Hepatocyte (in vitro differentiated cells): ENCODE data around the gene NT5DC1. TPM values are rescaled to one million over a fixed set of nuclear protein-coding genes. Genes with fewer than 3 reads are reported as not detected.

Experiments
- DNase-seq: peaks from one replicate; pipeline ENCODE4 v3.0.0-alpha.2; 2016; ENCODE audit warnings: low spot score
- H2AFZ ChIP-seq: fragments of 200-600 bp; sonication (generic); 2 replicates; pipeline ENCODE4 v1.6.0; 2016; ENCODE audit warnings: antibody characterized with exemption, mild to moderate bottlenecking
- H3K27ac ChIP-seq: fragments of 200-600 bp; sonication (generic); 2 replicates; pipeline ENCODE4 v1.5.1; 2016; ENCODE audit warnings: mild to moderate bottlenecking
- H3K27me3 ChIP-seq: fragments of 200-600 bp; sonication (generic); 2 replicates; pipeline ENCODE4 v1.6.1; 2016
- H3K36me3 ChIP-seq: fragments of 200-600 bp; sonication (generic); replicated peaks from 2 replicates; pipeline ENCODE4 v1.5.1; 2016; ENCODE audit warnings: low read depth; ENCODE audit not compliant: insufficient read depth
- H3K4me1 ChIP-seq: fragments of 200-600 bp; sonication (generic); 2 replicates; pipeline ENCODE4 v1.5.1; 2016; ENCODE audit warnings: mild to moderate bottlenecking, moderate library complexity; ENCODE audit not compliant: insufficient read depth
- H3K4me2 ChIP-seq: fragments of 200-600 bp; sonication (generic); 2 replicates; pipeline ENCODE4 v1.6.0; 2016
- H3K4me3 ChIP-seq: fragments of 200-600 bp; sonication (generic); 2 replicates; pipeline ENCODE4 v1.5.1; 2016; ENCODE audit warnings: mild to moderate bottlenecking
- H3K79me2 ChIP-seq: fragments of 200-600 bp; sonication (generic); 2 replicates; pipeline ENCODE4 v1.6.0; 2017; ENCODE audit warnings: mild to moderate bottlenecking
- H3K9me2 ChIP-seq: fragments of 200-600 bp; sonication (generic); replicated peaks from 2 replicates; pipeline ENCODE4 v1.6.0; 2017; ENCODE audit warnings: mild to moderate bottlenecking; ENCODE audit not compliant: insufficient read depth
- H3K9me3 ChIP-seq: fragments of 200-600 bp; sonication (generic); 2 replicates; pipeline ENCODE4 v1.5.1; 2016; ENCODE audit warnings: low read depth, mild to moderate bottlenecking
- H4K20me1 ChIP-seq: fragments of 200-600 bp; sonication (generic); 2 replicates; pipeline ENCODE4 v1.6.0; 2016; ENCODE audit warnings: mild to moderate bottlenecking; ENCODE audit not compliant: insufficient read depth, poor library complexity, severe bottlenecking
- EZH2 ChIP-seq: fragments of 200-600 bp; sonication (generic); IDR thresholded peaks from 2 replicates; pipeline ENCODE4 v1.6.1; 2016; ENCODE audit warnings: antibody characterized with exemption, mild to moderate bottlenecking, borderline replicate concordance
- EZH2phosphoT487 ChIP-seq: fragments of 200-600 bp; sonication (generic); IDR thresholded peaks from one replicate; pipeline ENCODE4 v1.6.1; 2018; ENCODE audit warnings: antibody characterized with exemption, mild to moderate bottlenecking, low read depth, moderate library complexity; ENCODE audit not compliant: unreplicated experiment, severe bottlenecking
- WGBS: methylation state at CpG from one replicate; pipeline ENCODE4 v1.1.6; 2016; ENCODE audit warnings: low lambda C conversion rate; ENCODE audit errors: missing lambda C conversion rate; 5-methylcytosine and 5-hydroxymethylcytosine counted together
- polyA plus RNA-seq: library from polyadenylated mRNA; unstranded; fragments of >200 nt; fragmentation: Nextera tagmentation; extraction: Ambion mirVana; gene quantifications from 2 replicates; pipeline ENCODE4 v1.2.1, GENCODE V29; 2016
- total RNA-seq: library from RNA; depleted of rRNA; stranded (reverse); fragments of >200 nt; gene quantifications from 2 replicates; pipeline ENCODE4 v1.2.3, GENCODE V29; 2014
- TF ChIP-seq, protein P1 (sequence below): fragments of 200-600 bp; sonication (generic); IDR thresholded peaks from 2 replicates; pipeline ENCODE4 v1.5.1; 2016; ENCODE audit warnings: antibody characterized with exemption, mild to moderate bottlenecking; ENCODE audit not compliant: poor library complexity

Gene NT5DC1
- total and polyA plus RNA-seq, 2 experiments from 2014 or later: 11.4 to 27.8 TPM

DNA sequence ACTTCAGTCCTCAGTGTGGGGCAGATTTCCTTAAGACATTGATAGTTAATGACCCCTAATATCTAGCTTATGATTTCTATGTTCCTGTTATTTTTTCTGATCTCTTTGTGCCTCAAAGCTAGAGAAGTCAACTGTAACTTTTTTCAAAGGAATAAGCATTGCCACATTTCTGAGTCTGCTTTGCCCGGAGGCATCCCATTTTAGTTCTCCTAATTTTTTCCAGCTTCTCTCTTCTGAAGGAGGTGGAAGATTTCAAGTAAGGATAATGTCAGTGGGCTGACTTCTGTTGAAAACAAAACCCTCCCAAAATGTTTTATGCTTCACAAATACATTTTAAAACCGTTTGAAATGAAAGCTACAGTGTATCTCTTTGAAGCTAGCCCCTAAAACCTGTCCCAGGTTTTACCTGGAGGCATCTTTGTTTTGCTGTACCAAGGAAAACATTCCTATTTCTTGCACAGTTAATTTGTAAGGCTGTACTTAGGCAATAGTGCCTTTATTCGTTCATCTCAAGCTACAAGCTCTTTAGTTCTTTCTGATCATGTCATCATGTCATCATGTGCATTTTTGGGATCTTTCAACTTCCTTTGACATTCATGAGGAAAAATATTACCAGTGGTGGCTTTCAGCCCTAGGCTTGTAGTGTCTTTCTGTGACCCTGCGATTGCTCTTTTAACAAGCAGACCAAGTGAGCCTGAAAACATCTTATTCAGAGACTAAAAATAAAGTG is 107.6 kb downstream of the NT5DC1 start:
- H3K79me2 ChIP-seq: no peaks in the 10 kb centered on the region
- no peak overlapping the region for H3K4me3 ChIP-seq
- TF ChIP-seq EZH2phosphoT487 (no peak), EZH2 (no peak)
- TF ChIP-seq, protein P1, sequence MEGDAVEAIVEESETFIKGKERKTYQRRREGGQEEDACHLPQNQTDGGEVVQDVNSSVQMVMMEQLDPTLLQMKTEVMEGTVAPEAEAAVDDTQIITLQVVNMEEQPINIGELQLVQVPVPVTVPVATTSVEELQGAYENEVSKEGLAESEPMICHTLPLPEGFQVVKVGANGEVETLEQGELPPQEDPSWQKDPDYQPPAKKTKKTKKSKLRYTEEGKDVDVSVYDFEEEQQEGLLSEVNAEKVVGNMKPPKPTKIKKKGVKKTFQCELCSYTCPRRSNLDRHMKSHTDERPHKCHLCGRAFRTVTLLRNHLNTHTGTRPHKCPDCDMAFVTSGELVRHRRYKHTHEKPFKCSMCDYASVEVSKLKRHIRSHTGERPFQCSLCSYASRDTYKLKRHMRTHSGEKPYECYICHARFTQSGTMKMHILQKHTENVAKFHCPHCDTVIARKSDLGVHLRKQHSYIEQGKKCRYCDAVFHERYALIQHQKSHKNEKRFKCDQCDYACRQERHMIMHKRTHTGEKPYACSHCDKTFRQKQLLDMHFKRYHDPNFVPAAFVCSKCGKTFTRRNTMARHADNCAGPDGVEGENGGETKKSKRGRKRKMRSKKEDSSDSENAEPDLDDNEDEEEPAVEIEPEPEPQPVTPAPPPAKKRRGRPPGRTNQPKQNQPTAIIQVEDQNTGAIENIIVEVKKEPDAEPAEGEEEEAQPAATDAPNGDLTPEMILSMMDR: no peak
- no peaks in the 10 kb centered on the region for H3K9me3 ChIP-seq
- H3K4me2 ChIP-seq: no peak overlapping the region
- H3K27ac ChIP-seq: no peak overlapping the region
- no peaks in the 10 kb centered on the region for H4K20me1 ChIP-seq
- H2AFZ ChIP-seq: no peak overlapping the region
- H3K9me2 ChIP-seq: no peaks in the 10 kb centered on the region
- H3K36me3 ChIP-seq: no peaks in the 10 kb centered on the region
- no peaks in the 10 kb centered on the region for H3K4me1 ChIP-seq
- H3K27me3 ChIP-seq: no peaks in the 10 kb centered on the region
- DNase-seq: no peak
- 63% methylated on average over 4 of the region's 4 CpGs for WGBS

DNA sequence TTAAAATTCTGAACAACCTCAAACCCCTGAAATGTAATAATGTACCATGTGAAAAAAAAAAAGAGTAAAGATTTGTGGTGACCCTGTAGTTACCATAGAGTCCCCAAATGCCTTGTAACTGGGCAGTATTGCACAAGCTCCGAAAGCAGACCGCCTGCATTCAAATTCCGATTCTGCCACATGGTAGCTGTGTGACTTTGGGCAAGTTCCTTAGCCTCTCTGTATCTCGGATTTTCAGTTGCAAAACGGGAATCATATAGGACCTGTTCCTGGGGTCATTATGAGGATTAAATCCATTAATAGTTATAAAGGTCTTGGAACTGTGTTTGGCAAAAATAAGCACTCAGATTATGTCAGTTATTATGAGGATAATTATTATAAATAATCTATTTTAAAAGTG is 109.7 kb downstream of the NT5DC1 start:
- H3K27ac ChIP-seq: no peak overlapping the region

DNA sequence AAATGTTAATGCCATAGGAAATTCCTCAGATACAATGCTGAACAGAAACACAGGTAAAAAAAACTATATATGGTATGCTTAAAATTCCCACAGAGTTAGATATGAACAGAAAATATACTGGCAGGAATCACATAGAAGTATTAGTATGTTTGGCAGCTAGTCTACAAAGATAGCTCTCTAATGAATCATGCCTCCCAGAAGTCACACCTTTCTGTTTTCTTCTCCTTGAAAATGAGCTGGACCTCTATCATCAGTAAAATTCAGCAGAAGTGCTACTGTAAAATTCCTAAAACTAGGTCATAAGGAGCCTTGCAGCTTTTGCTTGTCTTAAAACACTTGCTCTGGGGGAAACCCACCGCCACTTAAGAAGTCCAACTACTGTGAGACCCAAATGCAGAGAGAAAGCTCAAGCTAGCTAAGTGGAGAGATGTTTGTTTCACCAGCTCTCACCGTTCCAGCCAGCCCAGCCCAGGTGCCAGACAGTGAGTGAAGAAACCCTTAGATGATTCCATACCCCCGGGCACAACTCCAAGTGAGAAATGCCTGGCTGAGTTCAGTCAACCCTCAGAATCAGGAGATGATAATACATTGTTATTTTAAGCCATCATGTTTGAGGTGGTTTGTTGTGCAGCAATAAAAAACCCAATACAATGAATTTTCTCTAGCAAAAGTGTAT is 110.2 kb downstream of the NT5DC1 start:
- 58% methylated on average over 3 of the region's 3 CpGs for WGBS
- TF ChIP-seq EZH2 (no peak), EZH2phosphoT487 (no peak)
- TF ChIP-seq, protein P1: no peak
- Histone ChIP-seq H3K9me2 (no peaks in the 10 kb centered on the region), H2AFZ (no peak overlapping the region), H3K4me3 (no peak overlapping the region), H3K4me2 (no peak overlapping the region), H3K27ac (no peak overlapping the region), H3K9me3 (no peaks in the 10 kb centered on the region), H3K36me3 (no peaks in the 10 kb centered on the region), H3K79me2 (no peaks in the 10 kb centered on the region), H4K20me1 (no peaks in the 10 kb centered on the region), H3K27me3 (no peaks in the 10 kb centered on the region), H3K4me1 (no peaks in the 10 kb centered on the region)
- DNase-seq: no peak

More for the DNA sequence above, 109.7 kb downstream of the NT5DC1 start:
- Histone ChIP-seq H3K4me2 (no peak overlapping the region), H3K4me3 (no peak overlapping the region), H3K9me2 (no peaks in the 10 kb centered on the region), H3K79me2 (no peaks in the 10 kb centered on the region), H3K9me3 (no peaks in the 10 kb centered on the region), H4K20me1 (no peaks in the 10 kb centered on the region), H3K36me3 (no peaks in the 10 kb centered on the region), H2AFZ (no peak overlapping the region), H3K4me1 (no peaks in the 10 kb centered on the region), H3K27me3 (no peaks in the 10 kb centered on the region)
- WGBS: 97% methylated on average over 5 of the region's 5 CpGs
- no peak for DNase-seq
- TF ChIP-seq EZH2phosphoT487 (no peak), EZH2 (no peak)
- TF ChIP-seq, protein P1: no peak
